Activated CD8-positive, alpha-beta memory T cell treated with anti-CD3 and anti-CD28 coated beads for 24 hours (primary cell): Measurements from ENCODE around the gene TOX2.
A peak's percentile ranks its signal among the peaks of the same experiment; 100 is the strongest.

Experiments
- DNase-seq: peaks from one replicate; pipeline ENCODE4 v3.0.0-alpha.2; 2020

The TOX2 gene

GRCh38 chr20:43961116-43961515 is 46.5 kb downstream of the TOX2 start:
- peak; percentile 54 for DNase-seq

- peak; percentile 53 for DNase-seq
Measured at GRCh38 chr20:43961541-43962471, 47.2 kb downstream of the TOX2 start.

DNA sequence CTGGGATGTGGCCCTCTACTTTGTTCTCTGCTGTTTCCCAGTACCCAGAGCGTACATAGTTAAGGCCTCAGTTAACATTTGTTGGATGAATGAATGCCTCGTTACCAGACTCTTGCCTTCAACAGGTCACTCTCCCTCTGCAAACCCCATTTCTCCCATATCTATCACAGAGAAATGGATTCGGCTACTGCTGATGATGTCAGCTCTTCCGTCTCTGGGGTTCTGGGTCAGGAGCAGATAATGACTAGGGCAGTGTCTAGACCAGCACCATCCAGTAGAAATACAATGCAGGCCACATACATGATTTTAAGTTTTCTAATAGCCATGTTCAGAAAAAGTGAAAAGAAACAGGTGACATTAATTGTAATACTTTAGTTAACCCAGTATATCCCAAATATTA is 47.9 kb downstream of the TOX2 start:
- DNase-seq = no peak

- peak; percentile 54 for DNase-seq
Measured at GRCh38 chr20:43963233-43963632, 48.6 kb downstream of the TOX2 start.

DNA sequence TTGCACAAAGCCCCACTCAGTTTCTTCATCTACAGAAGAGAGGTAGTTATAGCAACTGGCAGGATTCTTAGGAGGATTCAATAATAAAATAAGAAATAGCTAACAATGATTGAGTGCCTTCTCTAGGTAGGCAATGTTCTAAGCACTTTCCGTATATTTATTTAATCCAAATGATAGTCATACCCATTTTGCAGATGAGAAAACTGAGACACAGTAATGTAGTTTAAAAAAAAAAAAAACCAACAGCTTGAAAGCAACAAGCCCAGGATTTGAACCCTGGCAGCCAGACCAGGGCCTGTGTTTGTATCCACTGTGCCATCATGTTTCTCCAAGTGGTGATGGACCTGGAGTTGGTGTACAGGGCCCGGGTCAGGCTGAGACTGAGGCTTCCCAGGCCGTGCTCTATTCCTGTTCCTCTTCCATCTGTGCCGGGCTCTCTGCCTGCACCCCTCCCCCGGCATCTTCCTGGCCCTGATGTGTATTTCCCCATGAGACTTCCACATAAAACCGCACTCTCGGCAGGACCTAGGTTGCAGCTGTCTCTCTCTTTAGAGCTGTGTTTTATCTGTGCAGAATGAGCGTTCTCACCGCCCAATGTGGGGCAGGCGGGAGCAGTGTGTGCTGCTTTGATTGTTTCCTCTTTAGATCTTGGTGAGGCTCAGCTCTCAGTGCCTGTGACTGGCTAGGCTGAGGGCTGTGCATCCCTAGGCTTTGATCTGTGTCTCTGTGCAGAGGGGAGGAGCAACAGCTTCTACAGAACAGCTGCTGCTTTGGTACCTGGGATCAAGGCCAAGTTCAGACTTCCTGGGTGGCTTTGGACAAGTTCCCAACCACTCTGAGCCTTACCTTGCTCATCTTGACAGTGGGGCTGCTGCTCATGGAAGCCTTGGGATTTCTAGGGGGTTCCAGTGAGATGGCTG is 49.5 kb downstream of the TOX2 start:
- no peak for DNase-seq

- DNase-seq = no peak
Measured at GRCh38 chr20:43968341-43969000, 53.8 kb downstream of the TOX2 start.

DNA sequence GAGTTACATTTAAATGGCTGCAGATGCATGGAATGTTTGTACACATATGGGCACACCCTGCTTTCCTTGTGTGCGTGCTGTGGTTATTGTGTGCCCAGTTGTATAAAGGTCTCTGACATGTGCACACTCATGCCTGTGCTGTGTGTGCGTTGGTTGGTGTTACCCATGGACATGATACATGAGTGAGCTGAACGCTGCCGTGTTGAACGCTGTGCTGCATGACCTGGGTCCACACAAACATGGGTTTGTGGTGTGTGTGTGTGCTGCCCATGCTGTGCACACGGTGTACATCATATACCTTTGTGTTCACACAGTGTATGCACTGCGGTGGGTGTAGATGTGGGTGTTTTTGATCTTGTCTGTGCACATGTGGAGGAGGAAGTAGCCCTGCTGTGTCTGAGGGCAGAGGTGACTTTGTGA is 54.4 kb downstream of the TOX2 start:
- no peak for DNase-seq

- no peak for DNase-seq
Measured at GRCh38 chr20:43969501-43970182, 55.0 kb downstream of the TOX2 start.

DNA sequence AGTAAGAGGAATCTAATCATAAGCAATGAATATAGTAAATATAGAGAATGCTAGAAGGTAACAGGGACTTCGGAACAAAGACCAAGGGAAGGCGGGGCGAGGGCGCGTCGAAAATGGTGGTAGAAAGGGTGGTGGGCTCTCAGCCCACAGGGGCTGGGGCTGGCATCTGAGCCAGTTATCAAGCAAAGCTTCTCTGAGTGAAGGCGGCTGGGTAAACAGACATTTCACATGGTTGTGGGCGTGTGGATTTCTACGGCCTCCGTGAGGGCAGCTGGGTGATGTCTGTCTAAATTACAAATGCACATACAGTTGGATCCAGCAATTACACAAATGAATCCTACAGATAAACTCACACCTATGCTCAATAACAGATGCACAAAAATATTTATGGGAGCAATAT is 56.6 kb downstream of the TOX2 start:
- no peak for DNase-seq

- DNase-seq = no peak
Measured at GRCh38 chr20:43972051-43972450, 57.4 kb downstream of the TOX2 start.

DNA sequence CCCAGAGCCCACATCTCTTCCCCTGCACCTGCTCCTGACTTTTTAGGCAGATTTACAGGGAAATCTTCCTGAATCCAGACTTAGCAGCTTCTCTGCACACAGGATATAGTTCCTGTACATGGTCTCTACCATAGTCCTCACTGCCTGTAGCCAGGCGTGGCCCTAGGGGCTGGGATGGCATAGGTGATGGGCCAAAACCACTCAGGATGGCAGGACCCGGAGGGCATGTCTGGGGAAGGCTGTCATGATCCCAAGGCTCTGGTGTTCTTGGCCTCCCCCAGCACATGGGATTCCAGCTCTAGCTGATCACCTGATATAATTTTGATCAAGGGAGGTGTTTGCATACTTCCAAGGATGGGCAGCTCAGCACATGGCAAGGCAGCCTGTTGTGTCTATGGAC is 58.0 kb downstream of the TOX2 start:
- peak; percentile 51 for DNase-seq

- no peak for DNase-seq
Measured at GRCh38 chr20:43973231-43973630, 58.6 kb downstream of the TOX2 start.

DNA sequence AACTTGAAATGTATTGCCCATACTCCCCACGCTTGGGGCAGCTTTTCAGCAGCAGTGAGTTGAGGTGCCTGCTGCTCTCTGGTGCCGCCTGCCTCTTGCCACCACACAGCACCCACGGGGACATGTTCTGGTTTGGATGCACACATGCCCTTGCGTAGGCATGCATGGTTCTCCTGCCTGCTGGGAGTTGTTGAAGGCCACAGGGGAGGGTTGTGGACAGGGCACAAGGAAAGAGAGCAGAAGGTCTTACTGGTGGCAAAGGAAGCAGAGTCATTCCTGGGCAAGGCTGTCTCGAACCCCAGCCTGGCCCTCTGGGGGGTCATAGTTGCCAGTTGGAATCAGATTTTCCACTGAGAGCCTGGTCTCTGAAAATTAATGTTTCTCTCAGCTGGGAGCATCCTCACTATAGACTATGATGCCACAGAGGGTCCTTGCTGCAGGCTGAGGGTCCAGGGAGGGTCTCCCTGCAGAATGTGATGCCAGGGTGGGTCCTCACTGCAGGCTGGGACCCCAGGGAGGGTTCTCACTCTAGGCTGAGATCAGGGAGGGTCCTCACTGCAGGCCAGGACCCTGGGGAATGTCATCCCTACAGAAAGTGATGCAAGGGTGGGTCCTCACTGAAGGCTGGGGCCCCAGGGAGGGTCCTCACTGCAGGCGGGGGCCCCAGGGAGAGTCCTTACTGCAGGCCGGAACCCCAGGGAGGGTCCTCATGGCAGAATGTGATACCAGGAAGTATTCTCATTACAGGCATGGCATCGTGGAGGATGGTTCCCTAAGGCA is 59.2 kb downstream of the TOX2 start:
- peak; percentile 54 for DNase-seq

- DNase-seq = peak; percentile 50
Measured at GRCh38 chr20:43974695-43975094, 60.0 kb downstream of the TOX2 start.

DNA sequence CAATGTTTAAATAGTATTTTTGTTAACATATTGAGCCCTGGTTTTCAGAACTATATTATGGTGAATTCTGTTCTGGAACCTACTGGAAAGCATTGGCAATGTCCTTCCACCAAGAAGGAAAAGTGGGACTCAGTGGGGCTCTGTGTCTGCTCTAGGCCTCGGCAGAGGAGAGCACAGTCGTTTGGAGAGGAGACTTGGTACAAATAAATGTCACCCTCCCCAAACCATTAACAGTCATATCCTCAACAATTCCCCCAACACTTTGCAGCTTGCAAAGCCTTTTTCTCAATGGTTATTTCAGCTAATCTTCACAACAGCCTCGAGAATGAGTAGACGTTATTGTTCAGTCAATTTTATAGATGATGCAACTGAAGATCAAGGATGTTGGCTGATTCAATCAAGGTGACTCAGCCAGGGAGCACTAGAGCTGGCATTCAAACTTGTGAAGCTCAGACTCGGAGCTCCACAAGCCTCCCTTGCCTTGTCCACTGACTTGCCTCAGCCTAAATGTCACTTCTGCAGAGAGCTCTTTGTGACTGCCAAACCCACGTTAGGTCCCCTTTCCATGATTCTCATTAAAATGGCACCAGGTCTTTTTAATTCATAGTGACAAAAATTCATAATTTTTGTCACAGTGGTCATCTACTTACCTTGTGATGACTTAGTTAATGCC is 60.6 kb downstream of the TOX2 start:
- DNase-seq = peak; percentile 54

DNA sequence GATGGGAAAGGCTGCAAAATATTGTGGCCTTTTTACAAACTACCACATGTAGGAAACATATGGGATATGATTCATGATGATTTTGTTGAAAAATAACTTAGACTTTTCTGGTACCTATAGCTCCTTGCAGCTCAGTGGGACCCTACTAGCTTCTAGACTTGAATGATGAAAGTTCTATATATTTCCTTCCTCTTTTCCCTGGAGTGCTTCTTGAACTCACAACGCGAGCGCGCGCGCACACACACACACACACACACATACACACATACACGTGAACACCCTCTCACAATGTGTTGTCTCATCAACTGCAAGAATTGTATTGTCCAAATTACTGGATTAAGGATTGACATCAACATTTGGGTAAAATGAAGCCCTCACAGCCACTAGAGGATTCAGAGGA is 61.9 kb downstream of the TOX2 start:
- no peak for DNase-seq

GRCh38 chr20:43977252-43977651 is 62.6 kb downstream of the TOX2 start:
- DNase-seq = peak; percentile 50

DNA sequence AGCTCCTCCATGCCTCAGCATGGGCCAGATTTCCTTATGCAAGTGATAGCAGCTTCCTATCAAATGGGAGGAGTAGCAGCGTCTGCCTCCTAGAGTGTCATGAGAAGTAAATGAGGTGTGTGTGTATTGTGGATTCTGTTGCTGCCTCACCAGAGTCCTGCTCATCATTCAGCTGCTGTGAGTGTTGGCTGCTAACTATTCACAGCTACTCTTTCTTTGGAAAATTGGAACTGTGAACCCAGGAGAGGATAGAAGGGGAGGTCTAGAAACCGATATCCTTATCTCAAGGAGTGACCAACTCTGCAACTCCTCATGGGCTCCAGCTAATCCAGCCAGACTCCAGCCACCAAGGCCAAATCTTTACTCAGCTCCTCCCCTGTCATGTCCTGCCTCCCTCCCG is 63.3 kb downstream of the TOX2 start:
- DNase-seq = no peak

DNA sequence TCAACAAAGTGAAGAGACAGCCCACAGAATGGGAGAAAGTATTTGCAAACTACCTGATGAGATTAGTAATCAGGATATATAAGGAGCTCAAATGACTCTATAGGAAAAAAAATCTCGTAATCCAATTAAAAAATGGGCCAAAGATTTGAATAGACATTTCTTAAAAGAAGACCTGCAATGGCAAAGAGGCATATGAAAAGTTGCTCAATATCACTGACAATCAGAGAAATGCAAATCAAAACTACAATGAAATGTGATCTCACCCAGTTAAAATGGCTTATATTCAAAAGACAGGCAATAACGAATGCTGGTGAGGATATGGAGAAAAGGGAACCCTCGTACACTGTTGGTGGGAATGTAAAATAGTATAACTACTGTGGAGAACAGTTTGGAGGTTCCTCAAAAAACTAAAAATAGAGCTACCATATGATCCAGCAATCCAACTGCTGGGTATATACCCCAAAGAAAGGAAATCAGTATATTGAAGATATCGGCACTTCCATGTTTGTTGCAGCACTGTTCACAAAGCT is 65.0 kb downstream of the TOX2 start:
- DNase-seq = no peak

DNA sequence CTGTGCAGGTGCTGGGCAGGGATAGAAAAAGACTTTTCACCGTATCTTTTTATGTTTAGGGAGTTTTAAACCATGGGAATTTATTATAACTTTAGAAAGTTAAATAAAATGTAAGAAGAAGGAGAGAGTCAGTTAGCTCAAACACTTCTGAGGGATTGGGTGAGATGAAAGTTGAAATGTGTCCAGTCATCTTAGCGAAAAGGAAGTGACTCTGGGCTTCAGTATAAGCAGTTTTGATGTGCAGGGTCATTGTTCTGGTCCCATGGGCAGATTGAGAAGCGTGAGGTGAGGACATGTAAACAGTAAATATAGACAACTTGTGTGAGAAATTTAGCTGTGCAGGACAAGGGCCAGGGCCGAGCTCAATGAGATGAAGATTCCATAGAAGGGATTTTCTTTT is 66.9 kb downstream of the TOX2 start:
- no peak for DNase-seq

DNA sequence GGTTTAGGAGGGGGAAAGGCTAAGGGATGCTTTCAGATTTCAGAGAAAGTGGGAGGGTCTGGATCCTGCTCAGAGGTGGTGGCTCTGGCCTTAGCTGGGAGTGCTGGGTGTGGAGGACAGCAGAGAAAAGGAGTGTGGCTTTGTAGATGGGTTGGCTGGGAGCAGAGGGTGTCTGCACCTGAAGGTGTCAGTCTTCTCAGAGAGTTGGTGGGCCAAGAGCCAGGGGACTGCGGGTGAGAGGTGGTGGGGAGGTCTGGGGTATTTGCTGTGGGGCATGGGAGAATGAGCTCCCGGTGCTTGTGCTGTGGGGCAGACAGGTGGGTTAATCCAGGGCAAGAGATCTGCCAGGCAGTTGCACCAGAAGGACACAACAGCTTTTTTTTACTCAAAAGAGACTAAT is 67.4 kb downstream of the TOX2 start:
- DNase-seq = no peak
